PC-3 (cell line): Measurements from ENCODE around the gene PDE6A. TPM values are rescaled to one million over a fixed set of nuclear protein-coding genes. Genes with fewer than 3 reads are reported as not detected.

Experiments used
- ATAC-seq: fragments of 200-7000 bp; cut with Tn5 transposase; 2 replicates; pipeline ENCODE4 v1.9.1; 2020; ENCODE audit warnings: mild to moderate bottlenecking, moderate library complexity
- BruUV-seq: library from RNA; stranded (reverse); fragments of 400-500 nt; replicated peaks from 2 replicates; lab custom pipeline; 2021; lab: Mats Ljungman, UMichigan
- CTCF ChIA-PET: fragments of 300-600 bp; sonication (Branson Sonifier 250); formaldehyde crosslinking; loops from one replicate; lab custom pipeline; 2022; ENCODE audit warnings: antibody characterized with exemption; lab: Charles Lee
- POLR2A ChIA-PET: fragments of 300-600 bp; sonication (Branson Sonifier 250); formaldehyde crosslinking; loops from one replicate; lab custom pipeline; 2022; ENCODE audit warnings: antibody characterized with exemption; ENCODE audit not compliant: unreplicated experiment; lab: Charles Lee
- DNase-seq: peaks from one replicate; pipeline ENCODE4 v3.0.0-alpha.2; 2015
- H2AFZ ChIP-seq: fragments of 300-600 bp; sonication (generic); 2 replicates; pipeline ENCODE4 v1.6.0; 2016; ENCODE audit warnings: antibody characterized with exemption, low read length
- H3F3A ChIP-seq: fragments of 300-600 bp; sonication (generic); one replicate; pipeline ENCODE4 v1.6.0; 2017; ENCODE audit warnings: antibody characterized with exemption, low read length, control low read depth, mild to moderate bottlenecking; ENCODE audit not compliant: unreplicated experiment
- H3K27ac ChIP-seq: fragments of 300-600 bp; sonication (generic); 2 replicates; pipeline ENCODE4 v1.5.1; 2016; ENCODE audit warnings: mild to moderate bottlenecking, low read length
- H3K27me3 ChIP-seq: fragments of 300-600 bp; sonication (generic); 2 replicates; pipeline ENCODE4 v1.6.1; 2016; ENCODE audit warnings: low read length, mixed read lengths
- H3K36me3 ChIP-seq: fragments of 300-600 bp; sonication (generic); 2 replicates; pipeline ENCODE4 v1.6.1; 2016; ENCODE audit warnings: low read depth, mixed run types, low read length, mixed read lengths
- H3K4me1 ChIP-seq: fragments of 300-600 bp; sonication (generic); 2 replicates; pipeline ENCODE4 v1.5.1; 2016; ENCODE audit warnings: low read length; ENCODE audit not compliant: insufficient read depth
- H3K4me2 ChIP-seq: fragments of 300-600 bp; sonication (generic); 2 replicates; pipeline ENCODE4 v1.6.0; 2016; ENCODE audit warnings: low read length
- H3K4me3 ChIP-seq: fragments of 300-600 bp; sonication (generic); 2 replicates; pipeline ENCODE4 v1.5.1; 2016; ENCODE audit warnings: mild to moderate bottlenecking, low read length, mixed read lengths
- H3K79me2 ChIP-seq: fragments of 300-600 bp; sonication (generic); 2 replicates; pipeline ENCODE4 v1.6.1; 2017; ENCODE audit warnings: low read length, mixed read lengths
- H3K9ac ChIP-seq: fragments of 300-600 bp; sonication (generic); 2 replicates; pipeline ENCODE4 v1.6.0; 2016; ENCODE audit warnings: mild to moderate bottlenecking, low read length
- H3K9me2 ChIP-seq: fragments of 300-600 bp; sonication (generic); replicated peaks from 2 replicates; pipeline ENCODE4 v1.6.1; 2016; ENCODE audit warnings: mixed run types, low read length, mixed read lengths
- H3K9me3 ChIP-seq: fragments of 300-600 bp; sonication (generic); 2 replicates; pipeline ENCODE4 v1.6.1; 2016; ENCODE audit warnings: low read length, mixed read lengths
- H4K20me1 ChIP-seq: fragments of 300-600 bp; sonication (generic); 2 replicates; pipeline ENCODE4 v1.6.1; 2016; ENCODE audit warnings: low read length, mixed read lengths
- CTCF ChIP-seq: fragments of 300-600 bp; sonication (generic); conservative IDR thresholded peaks from 2 replicates; pipeline ENCODE4 v1.5.1; 2017; ENCODE audit warnings: antibody characterized with exemption, low read depth, mild to moderate bottlenecking, low read length
- EZH2 ChIP-seq: fragments of 300-600 bp; sonication (generic); IDR thresholded peaks from one replicate; pipeline ENCODE4 v1.6.1; 2017; ENCODE audit warnings: antibody characterized with exemption, mild to moderate bottlenecking, low read length; ENCODE audit not compliant: unreplicated experiment
- EZH2phosphoT487 ChIP-seq: fragments of 300-600 bp; sonication (generic); IDR thresholded peaks from 2 replicates; pipeline ENCODE4 v1.6.1; 2018; ENCODE audit warnings: mild to moderate bottlenecking, antibody characterized with exemption, low read length, borderline replicate concordance
- intact Hi-C: fragments of 100-400 bp; cut with micrococcal nuclease; formaldehyde crosslinking; loops from 2 replicates; pipeline ENCODE4 v1.9.0; 2023
- total RNA-seq: library from RNA; depleted of rRNA; stranded (reverse); fragments of >200 nt; gene quantifications from 2 replicates; pipeline ENCODE4 v1.2.3, GENCODE V29; 2014

Gene PDE6A
- total RNA-seq, 1 experiment from 2014 or later, result not detected

GRCh38 chr5:149898811-149899210 lies 45.8 kb downstream of the PDE6A start:
- H3K4me3 ChIP-seq, result no peak overlapping the region
- no peak overlapping the region for H3K9ac ChIP-seq
- H3K4me1 ChIP-seq, result peaks cover 11% of the 10 kb centered on the region
- H3K9me3 ChIP-seq, result no peaks in the 10 kb centered on the region
- H3K4me2 ChIP-seq, result no peak overlapping the region
- intact Hi-C loops, result no loop called here
- no peak overlapping the region for H3K27ac ChIP-seq
- H3K9me2 ChIP-seq, result no peaks in the 10 kb centered on the region
- no peak for ATAC-seq
- TF ChIP-seq CTCF (no peak), EZH2 (no peak), EZH2phosphoT487 (no peak)
- no peaks in the 10 kb centered on the region for H3K79me2 ChIP-seq
- CTCF ChIA-PET, result no interaction called here
- H4K20me1 ChIP-seq, result no peaks in the 10 kb centered on the region
- POLR2A ChIA-PET, result interaction anchor here (0.6 kb wide), 1 partner anchor 28 kb away, joined by 16 read pairs; no protein-coding TSS in a partner anchor
- no peaks in the 10 kb centered on the region for H3K27me3 ChIP-seq
- no TSS peak for BruUV-seq
- no peak overlapping the region for H2AFZ ChIP-seq
- no peaks in the 10 kb centered on the region for H3F3A ChIP-seq
- no peak for DNase-seq
- no peaks in the 10 kb centered on the region for H3K36me3 ChIP-seq

GRCh38 chr5:149895416-149896345 lies 48.9 kb downstream of the PDE6A start:
- Histone ChIP-seq H3K9me2 (no peaks in the 10 kb centered on the region), H2AFZ (no peak overlapping the region), H3K27ac (no peak overlapping the region), H3K9ac (no peak overlapping the region), H3K4me1 (peaks cover 11% of the 10 kb centered on the region), H3K4me2 (peak overlapping the region; percentile 24), H3K4me3 (no peak overlapping the region), H3K9me3 (no peaks in the 10 kb centered on the region), H3K79me2 (no peaks in the 10 kb centered on the region), H3F3A (no peaks in the 10 kb centered on the region), H3K27me3 (no peaks in the 10 kb centered on the region), H4K20me1 (no peaks in the 10 kb centered on the region), H3K36me3 (no peaks in the 10 kb centered on the region)
- ChIA-PET CTCF (interaction anchor here (0.5 to 1.0 kb wide), 5 partner anchors 43 to 248 kb away, joined by 3 read pairs; no protein-coding TSS in a partner anchor), POLR2A (interaction anchor here (0.7 kb wide), 1 partner anchor 61 kb away, joined by 3 read pairs; no protein-coding TSS in a partner anchor)
- ATAC-seq, result peak; percentile 96
- TF ChIP-seq EZH2 (no peak), CTCF (no peak), EZH2phosphoT487 (no peak)
- intact Hi-C loops, result loop anchor here (2.0 kb wide), 1 partner anchor 43 kb away; no protein-coding TSS in a partner anchor
- no TSS peak for BruUV-seq
- peak; percentile 59 for DNase-seq

GRCh38 chr5:149894237-149894636 lies 50.4 kb downstream of the PDE6A start:
- Histone ChIP-seq H3K9me2 (no peaks in the 10 kb centered on the region), H3K4me2 (no peak overlapping the region), H3K9me3 (no peaks in the 10 kb centered on the region), H3F3A (no peaks in the 10 kb centered on the region), H3K4me3 (no peak overlapping the region), H4K20me1 (no peaks in the 10 kb centered on the region), H3K36me3 (no peaks in the 10 kb centered on the region), H3K79me2 (no peaks in the 10 kb centered on the region), H3K9ac (no peak overlapping the region), H2AFZ (no peak overlapping the region), H3K4me1 (peaks cover 11% of the 10 kb centered on the region), H3K27me3 (no peaks in the 10 kb centered on the region), H3K27ac (no peak overlapping the region)
- TF ChIP-seq EZH2phosphoT487, result no peak
- no peak for TF ChIP-seq EZH2
- no peak for TF ChIP-seq CTCF
- no TSS peak for BruUV-seq
- ChIA-PET POLR2A (no interaction called here), CTCF (interaction anchor here (0.6 kb wide), 1 partner anchor 31 kb away, joined by 8 read pairs; no protein-coding TSS in a partner anchor)
- intact Hi-C loops, result no loop called here
- DNase-seq (no peak), ATAC-seq (no peak)
